ENCODE measurements around the gene DOK5. TPM values are rescaled to one million over a fixed set of nuclear protein-coding genes. Genes with fewer than 3 reads are reported as not detected.

DOK5 gene
- total RNA-seq, 1 experiment from 2014 or later: 4.9 TPM

GRCh38 chr20:54535033-54535432 lies 59.6 kb downstream of the DOK5 start:
- DNase-seq (ENCODE audit: low spot score): no peak
- TF ChIP-seq EZH2 (IDR thresholded peaks at IDR 0.05; ENCODE audit: borderline replicate concordance, low read depth, low read length, poor library complexity, severe bottlenecking): no peak
- TF ChIP-seq, protein P1, sequence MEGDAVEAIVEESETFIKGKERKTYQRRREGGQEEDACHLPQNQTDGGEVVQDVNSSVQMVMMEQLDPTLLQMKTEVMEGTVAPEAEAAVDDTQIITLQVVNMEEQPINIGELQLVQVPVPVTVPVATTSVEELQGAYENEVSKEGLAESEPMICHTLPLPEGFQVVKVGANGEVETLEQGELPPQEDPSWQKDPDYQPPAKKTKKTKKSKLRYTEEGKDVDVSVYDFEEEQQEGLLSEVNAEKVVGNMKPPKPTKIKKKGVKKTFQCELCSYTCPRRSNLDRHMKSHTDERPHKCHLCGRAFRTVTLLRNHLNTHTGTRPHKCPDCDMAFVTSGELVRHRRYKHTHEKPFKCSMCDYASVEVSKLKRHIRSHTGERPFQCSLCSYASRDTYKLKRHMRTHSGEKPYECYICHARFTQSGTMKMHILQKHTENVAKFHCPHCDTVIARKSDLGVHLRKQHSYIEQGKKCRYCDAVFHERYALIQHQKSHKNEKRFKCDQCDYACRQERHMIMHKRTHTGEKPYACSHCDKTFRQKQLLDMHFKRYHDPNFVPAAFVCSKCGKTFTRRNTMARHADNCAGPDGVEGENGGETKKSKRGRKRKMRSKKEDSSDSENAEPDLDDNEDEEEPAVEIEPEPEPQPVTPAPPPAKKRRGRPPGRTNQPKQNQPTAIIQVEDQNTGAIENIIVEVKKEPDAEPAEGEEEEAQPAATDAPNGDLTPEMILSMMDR (conservative IDR thresholded peaks at IDR 0.05; ENCODE audit: low read depth, low read length): no peak
- Histone ChIP-seq H3K4me3 (ENCODE audit: low read depth, low read length, poor library complexity, severe bottlenecking) (no peak overlapping the region), H3K27me3 (replicated peaks; ENCODE audit: insufficient read depth, low read depth, low read length, poor library complexity) (no peaks in the 10 kb centered on the region), H3K36me3 (ENCODE audit: insufficient read depth, low read length, poor library complexity, severe bottlenecking) (no peaks in the 10 kb centered on the region), H3K9me3 (ENCODE audit: low read depth, low read length, poor library complexity, severe bottlenecking) (no peaks in the 10 kb centered on the region), H3K27ac (ENCODE audit: low read depth, low read length, poor library complexity, severe bottlenecking) (no peak overlapping the region), H3K4me1 (ENCODE audit: insufficient read depth, low read length, poor library complexity, severe bottlenecking) (no peaks in the 10 kb centered on the region)
- intact Hi-C loops (cut with micrococcal nuclease; ENCODE audit: unreplicated experiment): no loop called here
- ChIA-PET POLR2A (ENCODE audit: low non-redundant PET) (no interaction called here), CTCF (no interaction called here)
- no TSS peak for BruUV-seq (replicated peaks)

DNA sequence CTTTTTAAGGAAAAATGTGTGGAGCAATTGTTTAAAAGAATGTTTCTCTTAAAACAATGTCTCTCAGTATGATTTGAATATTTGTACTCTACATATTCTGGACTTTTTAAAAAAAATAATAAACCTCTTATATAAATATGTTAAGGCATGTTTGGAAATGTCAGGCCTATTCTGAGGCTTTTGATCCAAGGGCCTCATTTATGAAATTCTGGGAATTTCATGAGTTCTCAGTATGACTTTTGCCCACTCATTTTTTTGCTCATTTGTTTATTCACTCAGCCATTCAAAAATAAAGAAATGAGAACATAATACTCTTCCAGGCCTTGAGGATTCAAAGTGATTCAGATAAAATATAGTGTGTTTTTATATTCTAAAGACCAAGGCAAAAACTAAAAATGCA lies 60.4 kb downstream of the DOK5 start:
- Histone ChIP-seq H3K27ac (ENCODE audit: low read depth, low read length, poor library complexity, severe bottlenecking) (no peak overlapping the region), H3K4me1 (ENCODE audit: insufficient read depth, low read length, poor library complexity, severe bottlenecking) (no peaks in the 10 kb centered on the region), H3K4me3 (ENCODE audit: low read depth, low read length, poor library complexity, severe bottlenecking) (no peak overlapping the region), H3K36me3 (ENCODE audit: insufficient read depth, low read length, poor library complexity, severe bottlenecking) (no peaks in the 10 kb centered on the region), H3K27me3 (replicated peaks; ENCODE audit: insufficient read depth, low read depth, low read length, poor library complexity) (no peaks in the 10 kb centered on the region), H3K9me3 (ENCODE audit: low read depth, low read length, poor library complexity, severe bottlenecking) (no peaks in the 10 kb centered on the region)
- BruUV-seq (replicated peaks): no TSS peak
- ChIA-PET POLR2A (ENCODE audit: low non-redundant PET) (no interaction called here), CTCF (no interaction called here)
- DNase-seq (ENCODE audit: low spot score): no peak
- no peak for TF ChIP-seq EZH2 (IDR thresholded peaks at IDR 0.05; ENCODE audit: borderline replicate concordance, low read depth, low read length, poor library complexity, severe bottlenecking)
- TF ChIP-seq, protein P1 (conservative IDR thresholded peaks at IDR 0.05; ENCODE audit: low read depth, low read length): no peak
- intact Hi-C loops (cut with micrococcal nuclease; ENCODE audit: unreplicated experiment): no loop called here

- no peaks in the 10 kb centered on the region for H3K4me1 ChIP-seq (ENCODE audit: insufficient read depth, low read length, poor library complexity, severe bottlenecking)
- H3K4me3 ChIP-seq (ENCODE audit: low read depth, low read length, poor library complexity, severe bottlenecking): no peak overlapping the region
- H3K27ac ChIP-seq (ENCODE audit: low read depth, low read length, poor library complexity, severe bottlenecking): no peak overlapping the region
- no peak for DNase-seq (ENCODE audit: low spot score)
- ChIA-PET POLR2A (ENCODE audit: low non-redundant PET) (no interaction called here), CTCF (no interaction called here)
- intact Hi-C loops (cut with micrococcal nuclease; ENCODE audit: unreplicated experiment): no loop called here
- no peaks in the 10 kb centered on the region for H3K36me3 ChIP-seq (ENCODE audit: insufficient read depth, low read length, poor library complexity, severe bottlenecking)
- TF ChIP-seq EZH2 (IDR thresholded peaks at IDR 0.05; ENCODE audit: borderline replicate concordance, low read depth, low read length, poor library complexity, severe bottlenecking): no peak
- TF ChIP-seq, protein P1 (conservative IDR thresholded peaks at IDR 0.05; ENCODE audit: low read depth, low read length): no peak
- no peaks in the 10 kb centered on the region for H3K9me3 ChIP-seq (ENCODE audit: low read depth, low read length, poor library complexity, severe bottlenecking)
- H3K27me3 ChIP-seq (replicated peaks; ENCODE audit: insufficient read depth, low read depth, low read length, poor library complexity): no peaks in the 10 kb centered on the region
- BruUV-seq (replicated peaks): no TSS peak
These were observed 64.2 kb downstream of the DOK5 start for GRCh38 chr20:54539521-54540046.

Measured in A673 (cell line).